Body of pancreas (tissue), 4 donors: Measurements from ENCODE around the gene APBB1.

Experiments used
- POLR2A ChIP-seq, 3 donors: fragments of 450-650 bp; IDR thresholded peaks; one replicate each; pipeline ENCODE4 v1.6.1; 2016; ENCODE audit warnings: antibody characterized with exemption in 3 of 3, mild to moderate bottlenecking in 2 of 3
- TF ChIP-seq, protein P1 (sequence below), 7 experiments: fragments of 450-650 bp in 4 of 7; fragments of 200-600 bp in 3 of 7; sonication (generic) in 3 of 7; IDR thresholded peaks; one replicate each; pipeline ENCODE4 v1.5.1; 2016 to 2019; ENCODE audit warnings: antibody characterized with exemption in 7 of 7

DNA sequence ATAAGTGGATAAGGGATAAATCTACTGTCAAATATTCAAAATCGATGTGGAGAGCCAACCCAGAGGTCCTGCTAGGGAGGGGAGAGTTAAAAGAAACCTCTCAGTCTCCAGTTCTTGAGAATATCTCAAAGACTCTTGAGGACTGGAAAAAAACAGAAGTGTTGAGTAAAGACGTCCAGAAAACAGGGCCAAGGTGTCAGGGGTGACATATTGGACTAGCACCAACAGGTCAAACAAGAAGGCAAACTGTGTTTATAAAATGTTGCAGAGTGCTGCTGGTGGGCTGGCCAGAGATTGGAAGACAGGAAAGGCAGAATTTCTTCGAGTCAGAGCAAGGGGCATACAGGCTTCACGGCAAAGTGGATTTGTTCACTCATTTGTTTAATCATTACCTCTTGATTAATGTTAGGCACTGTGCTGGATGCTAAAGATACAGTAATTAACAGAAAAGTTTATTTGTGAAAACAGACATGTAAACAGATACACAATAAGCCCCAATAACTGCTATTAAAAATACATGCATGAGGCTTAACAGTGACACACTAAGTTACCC, 62.3 kb downstream of the APBB1 start:
- no peak for TF ChIP-seq POLR2A (IDR thresholded peaks at IDR 0.05)
- TF ChIP-seq, protein P1, sequence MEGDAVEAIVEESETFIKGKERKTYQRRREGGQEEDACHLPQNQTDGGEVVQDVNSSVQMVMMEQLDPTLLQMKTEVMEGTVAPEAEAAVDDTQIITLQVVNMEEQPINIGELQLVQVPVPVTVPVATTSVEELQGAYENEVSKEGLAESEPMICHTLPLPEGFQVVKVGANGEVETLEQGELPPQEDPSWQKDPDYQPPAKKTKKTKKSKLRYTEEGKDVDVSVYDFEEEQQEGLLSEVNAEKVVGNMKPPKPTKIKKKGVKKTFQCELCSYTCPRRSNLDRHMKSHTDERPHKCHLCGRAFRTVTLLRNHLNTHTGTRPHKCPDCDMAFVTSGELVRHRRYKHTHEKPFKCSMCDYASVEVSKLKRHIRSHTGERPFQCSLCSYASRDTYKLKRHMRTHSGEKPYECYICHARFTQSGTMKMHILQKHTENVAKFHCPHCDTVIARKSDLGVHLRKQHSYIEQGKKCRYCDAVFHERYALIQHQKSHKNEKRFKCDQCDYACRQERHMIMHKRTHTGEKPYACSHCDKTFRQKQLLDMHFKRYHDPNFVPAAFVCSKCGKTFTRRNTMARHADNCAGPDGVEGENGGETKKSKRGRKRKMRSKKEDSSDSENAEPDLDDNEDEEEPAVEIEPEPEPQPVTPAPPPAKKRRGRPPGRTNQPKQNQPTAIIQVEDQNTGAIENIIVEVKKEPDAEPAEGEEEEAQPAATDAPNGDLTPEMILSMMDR (IDR thresholded peaks at IDR 0.05): no peak
